ENCODE results near the gene DCAF8.

The DCAF8 gene

DNA sequence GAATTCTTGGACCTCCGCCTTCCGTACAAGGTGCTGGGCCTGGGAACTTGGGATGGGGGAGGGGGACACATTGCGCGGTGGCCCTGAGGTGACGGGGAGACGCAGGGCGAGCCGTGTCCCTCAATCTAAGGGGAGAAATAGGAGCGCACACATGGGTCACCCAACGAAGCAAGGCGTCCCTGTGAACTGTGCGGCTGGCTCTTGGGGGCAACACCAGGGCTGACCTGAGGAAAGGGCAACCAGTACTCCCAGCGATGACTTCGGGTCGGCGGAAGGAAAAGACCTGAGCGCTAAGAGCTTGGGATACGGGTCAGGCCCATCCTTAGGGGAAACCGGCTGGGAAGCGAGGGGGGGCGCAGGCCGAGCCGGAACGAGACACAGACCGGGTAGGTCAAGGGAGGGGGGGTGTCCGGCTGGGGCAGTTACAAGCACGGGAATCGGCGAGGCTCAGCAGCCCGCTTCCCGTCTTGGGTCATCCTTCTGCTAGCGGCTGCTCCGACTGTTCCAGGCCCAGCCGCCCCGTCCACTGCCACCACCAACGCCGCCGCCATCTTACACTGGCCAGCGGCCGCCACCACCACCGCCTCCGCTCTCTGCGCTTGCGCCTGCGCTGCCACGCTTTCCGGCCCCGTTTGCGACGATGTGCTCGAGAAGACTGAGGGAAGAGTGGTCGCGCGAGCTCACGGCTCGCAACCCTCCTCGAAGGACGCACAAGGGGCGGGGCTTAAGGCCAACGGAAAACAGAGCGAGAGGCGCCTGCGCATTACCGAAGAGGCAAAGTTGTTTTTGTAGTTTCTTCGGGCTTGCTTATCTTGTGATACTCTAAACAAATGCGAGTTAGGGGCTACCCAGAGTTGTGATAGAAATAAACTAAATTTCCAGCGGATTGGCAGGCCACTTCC is at the start of gene DCAF8:
Gene DCAF8 (minus strand): TSS at position 657 of the 902 bp plus-strand sequence. CDS start 18,541 bp downstream, outside the sequence.
- Histone ChIP-seq H4K20me1 (ENCODE audit: insufficient read depth) (no peaks in the 10 kb centered on the region), H3K4me3 (IDR thresholded peaks at IDR 0.05; ENCODE audit: insufficient read depth, low read depth, low read length) (peak within 1 kb of the TSS; percentile 100), H3K4me1 (ENCODE audit: low read depth, poor library complexity, severe bottlenecking) (peaks cover 51% of the 10 kb centered on the region), H3K36me3 (ENCODE audit: insufficient read depth) (no peaks in the 10 kb centered on the region), H3K9ac (peak within 1 kb of the TSS; percentile 91), H3K79me2 (ENCODE audit: insufficient read depth, low read depth) (peaks cover 50% of the 10 kb centered on the region), H3K4me2 (peak within 1 kb of the TSS; percentile 71), H3K27ac (peak within 1 kb of the TSS; percentile 81), H3K27me3 (ENCODE audit: insufficient read depth, low read depth) (no peaks in the 10 kb centered on the region), H2AFZ (ENCODE audit: low read depth) (peak within 1 kb of the TSS; percentile 34)
- no peak; the same call in 1 of the 2 replicates for TF ChIP-seq CTCF (conservative IDR thresholded peaks at IDR 0.05; ENCODE audit: low read depth, low read length)

- H3K4me1 ChIP-seq (ENCODE audit: low read depth, poor library complexity, severe bottlenecking): no peaks in the 10 kb centered on the region
- H3K79me2 ChIP-seq (ENCODE audit: insufficient read depth, low read depth): no peaks in the 10 kb centered on the region
- H3K4me3 ChIP-seq (IDR thresholded peaks at IDR 0.05; ENCODE audit: insufficient read depth, low read depth, low read length): no peak overlapping the region
- no peaks in the 10 kb centered on the region for H4K20me1 ChIP-seq (ENCODE audit: insufficient read depth)
- no peak overlapping the region for H3K9ac ChIP-seq
- H3K36me3 ChIP-seq (ENCODE audit: insufficient read depth): peaks cover 70% of the 10 kb centered on the region
- TF ChIP-seq CTCF (conservative IDR thresholded peaks at IDR 0.05; ENCODE audit: low read depth, low read length): no peak
- H3K27me3 ChIP-seq (ENCODE audit: insufficient read depth, low read depth): no peaks in the 10 kb centered on the region
- no peak overlapping the region for H3K4me2 ChIP-seq
- H2AFZ ChIP-seq (ENCODE audit: low read depth): no peak overlapping the region
- H3K27ac ChIP-seq: no peak overlapping the region
Measured at GRCh38 chr1:160309571-160309970, 47.2 kb upstream of the DCAF8 start.

DNA sequence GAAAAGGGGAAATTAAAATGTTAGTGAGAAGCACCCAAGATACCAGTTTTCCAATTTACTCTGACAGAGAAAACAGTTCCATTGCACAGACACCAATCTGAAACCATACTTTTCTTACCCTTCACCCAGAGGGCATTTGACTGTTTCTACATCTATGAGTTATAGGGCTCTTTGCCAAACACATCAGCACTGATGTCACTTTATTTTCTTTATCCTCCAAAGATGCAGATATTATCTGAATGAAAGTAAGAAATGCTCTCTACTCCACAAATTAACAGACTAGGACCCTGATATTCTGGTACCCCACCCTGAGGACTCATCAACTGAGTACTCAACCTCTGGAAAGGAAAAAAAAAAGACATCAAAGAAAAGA is 46.8 kb upstream of the DCAF8 start:
- Histone ChIP-seq H3K27me3 (ENCODE audit: insufficient read depth, low read depth) (no peaks in the 10 kb centered on the region), H3K36me3 (ENCODE audit: insufficient read depth) (peaks cover 68% of the 10 kb centered on the region), H3K4me2 (no peak overlapping the region), H4K20me1 (ENCODE audit: insufficient read depth) (no peaks in the 10 kb centered on the region), H3K27ac (no peak overlapping the region), H3K4me3 (IDR thresholded peaks at IDR 0.05; ENCODE audit: insufficient read depth, low read depth, low read length) (no peak overlapping the region), H3K9ac (no peak overlapping the region), H3K4me1 (ENCODE audit: low read depth, poor library complexity, severe bottlenecking) (no peaks in the 10 kb centered on the region), H3K79me2 (ENCODE audit: insufficient read depth, low read depth) (no peaks in the 10 kb centered on the region), H2AFZ (ENCODE audit: low read depth) (no peak overlapping the region)
- no peak for TF ChIP-seq CTCF (conservative IDR thresholded peaks at IDR 0.05; ENCODE audit: low read depth, low read length)

GRCh38 chr1:160308451-160309184 is 46.3 kb upstream of the DCAF8 start:
- no peaks in the 10 kb centered on the region for H3K79me2 ChIP-seq (ENCODE audit: insufficient read depth, low read depth)
- no peak overlapping the region for H3K27ac ChIP-seq
- no peak overlapping the region for H3K9ac ChIP-seq
- no peaks in the 10 kb centered on the region for H3K4me1 ChIP-seq (ENCODE audit: low read depth, poor library complexity, severe bottlenecking)
- H3K36me3 ChIP-seq (ENCODE audit: insufficient read depth): peaks cover 64% of the 10 kb centered on the region
- no peak overlapping the region for H2AFZ ChIP-seq (ENCODE audit: low read depth)
- H3K4me2 ChIP-seq: no peak overlapping the region
- no peak for TF ChIP-seq CTCF (conservative IDR thresholded peaks at IDR 0.05; ENCODE audit: low read depth, low read length)
- H3K4me3 ChIP-seq (IDR thresholded peaks at IDR 0.05; ENCODE audit: insufficient read depth, low read depth, low read length): no peak overlapping the region
- H4K20me1 ChIP-seq (ENCODE audit: insufficient read depth): no peaks in the 10 kb centered on the region
- H3K27me3 ChIP-seq (ENCODE audit: insufficient read depth, low read depth): no peaks in the 10 kb centered on the region

Measured in KMS-11 (cell line).